Measurements from ENCODE around the gene KAT2A.

DNA sequence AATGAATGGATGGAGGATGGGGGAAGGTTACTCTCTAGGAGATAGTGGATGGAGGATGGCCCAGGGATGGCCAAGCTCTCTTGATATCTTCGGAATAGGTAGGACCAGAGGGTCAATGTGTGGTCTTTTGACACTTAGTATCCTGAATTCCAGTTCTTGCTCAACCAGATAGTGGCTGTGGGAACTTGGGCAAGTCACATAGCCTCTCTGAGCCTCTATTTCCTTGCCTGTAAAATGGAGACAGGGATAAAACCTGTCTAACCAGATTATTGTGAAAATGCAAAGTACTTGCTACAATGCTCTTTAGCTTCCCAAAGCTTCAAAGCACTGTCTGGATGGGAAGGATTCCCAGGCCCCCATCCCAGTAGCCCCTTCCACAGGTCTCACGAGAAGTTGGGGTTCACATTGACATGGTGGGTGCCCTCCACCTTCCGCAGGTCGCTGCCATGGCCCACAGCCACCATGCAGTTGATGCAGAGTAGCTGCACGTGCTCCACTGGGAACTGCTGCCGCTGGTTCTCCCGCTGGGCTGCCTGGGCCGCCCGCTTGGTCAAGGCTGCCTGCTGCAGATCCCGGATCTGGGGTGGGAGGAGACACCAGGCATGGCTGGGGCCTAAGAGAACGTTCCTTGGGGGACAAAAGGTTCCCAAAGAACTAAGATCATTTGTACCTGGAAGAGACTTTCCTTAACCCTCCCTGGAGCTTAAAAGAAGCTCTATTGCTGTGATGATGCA is 17.8 kb downstream of the KAT2A start:
- TF ChIP-seq, protein P1, sequence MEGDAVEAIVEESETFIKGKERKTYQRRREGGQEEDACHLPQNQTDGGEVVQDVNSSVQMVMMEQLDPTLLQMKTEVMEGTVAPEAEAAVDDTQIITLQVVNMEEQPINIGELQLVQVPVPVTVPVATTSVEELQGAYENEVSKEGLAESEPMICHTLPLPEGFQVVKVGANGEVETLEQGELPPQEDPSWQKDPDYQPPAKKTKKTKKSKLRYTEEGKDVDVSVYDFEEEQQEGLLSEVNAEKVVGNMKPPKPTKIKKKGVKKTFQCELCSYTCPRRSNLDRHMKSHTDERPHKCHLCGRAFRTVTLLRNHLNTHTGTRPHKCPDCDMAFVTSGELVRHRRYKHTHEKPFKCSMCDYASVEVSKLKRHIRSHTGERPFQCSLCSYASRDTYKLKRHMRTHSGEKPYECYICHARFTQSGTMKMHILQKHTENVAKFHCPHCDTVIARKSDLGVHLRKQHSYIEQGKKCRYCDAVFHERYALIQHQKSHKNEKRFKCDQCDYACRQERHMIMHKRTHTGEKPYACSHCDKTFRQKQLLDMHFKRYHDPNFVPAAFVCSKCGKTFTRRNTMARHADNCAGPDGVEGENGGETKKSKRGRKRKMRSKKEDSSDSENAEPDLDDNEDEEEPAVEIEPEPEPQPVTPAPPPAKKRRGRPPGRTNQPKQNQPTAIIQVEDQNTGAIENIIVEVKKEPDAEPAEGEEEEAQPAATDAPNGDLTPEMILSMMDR (conservative IDR thresholded peaks at IDR 0.05), result no peak
- TF ChIP-seq ZFX (IDR thresholded peaks at IDR 0.05), result no peak

Measured in C4-2B (cell line).